RWPE2 (cell line): ENCODE results near the gene RNF128.
A peak's percentile ranks its signal among the peaks of the same experiment; 100 is the strongest.

ENCODE experiments used
- ATAC-seq: fragments of 200-7000 bp; cut with Tn5 transposase; 3 replicates; pipeline ENCODE4 v1.9.1; 2021; ENCODE audit warnings: low read depth
- DNase-seq: peaks from one replicate; pipeline ENCODE4 v3.0.0-alpha.2; 2020; ENCODE audit warnings: low spot score
- H3K27ac ChIP-seq: fragments of 450-650 bp; 2 replicates; pipeline ENCODE4 v1.5.1; 2017; ENCODE audit warnings: mild to moderate bottlenecking; ENCODE audit not compliant: poor library complexity, severe bottlenecking
- H3K27me3 ChIP-seq: fragments of 250-450 bp; sonication (Bioruptor Pico); 2 replicates; pipeline ENCODE4 v1.5.1; 2021; ENCODE audit warnings: mild to moderate bottlenecking, moderate library complexity; ENCODE audit not compliant: insufficient read depth, poor library complexity, severe bottlenecking
- H3K36me3 ChIP-seq: fragments of 250-450 bp; sonication (Bioruptor Pico); 2 replicates; pipeline ENCODE4 v1.5.1; 2020; ENCODE audit warnings: low read depth, mild to moderate bottlenecking, moderate library complexity
- H3K4me1 ChIP-seq: fragments of 250-450 bp; sonication (Bioruptor Pico); 2 replicates; pipeline ENCODE4 v1.5.1; 2021; ENCODE audit warnings: mild to moderate bottlenecking, moderate library complexity; ENCODE audit not compliant: insufficient read depth, poor library complexity, severe bottlenecking
- H3K4me3 ChIP-seq: fragments of 250-450 bp; sonication (Bioruptor Pico); 2 replicates; pipeline ENCODE4 v1.5.1; 2021; ENCODE audit warnings: mild to moderate bottlenecking, moderate library complexity; ENCODE audit not compliant: severe bottlenecking
- H3K9me3 ChIP-seq: fragments of 250-450 bp; sonication (Bioruptor Pico); 2 replicates; pipeline ENCODE4 v1.5.1; 2021; ENCODE audit warnings: mild to moderate bottlenecking, moderate library complexity; ENCODE audit not compliant: severe bottlenecking
- TF ChIP-seq, protein P1 (sequence below): fragments of 450-650 bp; IDR thresholded peaks from one replicate; pipeline ENCODE4 v1.5.1; 2017; ENCODE audit warnings: mild to moderate bottlenecking, moderate library complexity; ENCODE audit not compliant: poor library complexity, severe bottlenecking

The RNF128 gene

DNA sequence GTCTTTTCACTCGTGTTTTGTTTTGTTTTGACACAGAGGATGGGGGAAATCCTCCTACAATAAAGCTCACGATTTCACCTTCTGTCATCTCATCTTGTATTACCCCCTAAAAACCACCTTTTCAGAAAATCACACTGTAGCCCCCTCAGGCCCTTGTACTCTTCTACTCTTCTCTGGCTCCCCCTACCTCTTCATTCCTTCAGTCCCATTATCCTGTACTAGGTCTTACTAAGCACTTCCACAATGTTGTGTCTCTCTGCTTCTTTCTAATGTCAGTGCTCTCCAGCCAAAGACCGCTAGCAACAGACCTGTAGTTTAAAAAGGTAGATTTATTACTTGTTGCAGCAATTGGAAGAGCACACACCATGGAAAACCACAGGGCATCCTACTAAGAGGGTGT lies 30.0 kb upstream of the RNF128 start:
- Histone ChIP-seq H3K9me3 (no peaks in the 10 kb centered on the region), H3K4me1 (no peaks in the 10 kb centered on the region), H3K27me3 (no peaks in the 10 kb centered on the region), H3K4me3 (no peak overlapping the region), H3K27ac (no peak overlapping the region), H3K36me3 (no peaks in the 10 kb centered on the region)
- DNase-seq (no peak), ATAC-seq (no peak)
- TF ChIP-seq, protein P1, sequence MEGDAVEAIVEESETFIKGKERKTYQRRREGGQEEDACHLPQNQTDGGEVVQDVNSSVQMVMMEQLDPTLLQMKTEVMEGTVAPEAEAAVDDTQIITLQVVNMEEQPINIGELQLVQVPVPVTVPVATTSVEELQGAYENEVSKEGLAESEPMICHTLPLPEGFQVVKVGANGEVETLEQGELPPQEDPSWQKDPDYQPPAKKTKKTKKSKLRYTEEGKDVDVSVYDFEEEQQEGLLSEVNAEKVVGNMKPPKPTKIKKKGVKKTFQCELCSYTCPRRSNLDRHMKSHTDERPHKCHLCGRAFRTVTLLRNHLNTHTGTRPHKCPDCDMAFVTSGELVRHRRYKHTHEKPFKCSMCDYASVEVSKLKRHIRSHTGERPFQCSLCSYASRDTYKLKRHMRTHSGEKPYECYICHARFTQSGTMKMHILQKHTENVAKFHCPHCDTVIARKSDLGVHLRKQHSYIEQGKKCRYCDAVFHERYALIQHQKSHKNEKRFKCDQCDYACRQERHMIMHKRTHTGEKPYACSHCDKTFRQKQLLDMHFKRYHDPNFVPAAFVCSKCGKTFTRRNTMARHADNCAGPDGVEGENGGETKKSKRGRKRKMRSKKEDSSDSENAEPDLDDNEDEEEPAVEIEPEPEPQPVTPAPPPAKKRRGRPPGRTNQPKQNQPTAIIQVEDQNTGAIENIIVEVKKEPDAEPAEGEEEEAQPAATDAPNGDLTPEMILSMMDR: no peak

DNA sequence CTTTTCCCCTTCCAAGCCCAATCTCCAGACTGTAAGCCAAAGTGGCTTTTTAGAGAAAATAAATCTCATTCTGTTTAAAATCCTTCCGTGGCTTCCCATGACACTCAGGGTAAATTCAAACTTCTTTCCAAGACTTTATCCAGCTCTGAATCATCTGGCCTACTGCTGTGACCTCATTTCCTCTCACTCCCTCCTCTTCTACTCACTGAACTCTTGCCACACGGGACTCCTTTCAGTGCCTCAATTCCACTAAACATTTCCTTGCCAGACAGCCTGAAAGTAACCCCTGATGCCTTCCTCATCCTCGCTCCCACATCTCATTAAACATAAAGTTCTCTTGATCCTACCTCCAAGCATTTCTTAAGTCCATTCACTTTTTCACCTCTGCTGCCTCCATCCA lies 27.8 kb upstream of the RNF128 start:
- DNase-seq (no peak), ATAC-seq (0 out of 3 replicates have a peak, but pooled peaks have one; percentile 41)
- no peaks in the 10 kb centered on the region for H3K27me3 ChIP-seq
- H3K36me3 ChIP-seq: no peaks in the 10 kb centered on the region
- TF ChIP-seq, protein P1: no peak
- H3K9me3 ChIP-seq: no peaks in the 10 kb centered on the region
- no peaks in the 10 kb centered on the region for H3K4me1 ChIP-seq
- no peak overlapping the region for H3K27ac ChIP-seq
- H3K4me3 ChIP-seq: no peak overlapping the region

DNA sequence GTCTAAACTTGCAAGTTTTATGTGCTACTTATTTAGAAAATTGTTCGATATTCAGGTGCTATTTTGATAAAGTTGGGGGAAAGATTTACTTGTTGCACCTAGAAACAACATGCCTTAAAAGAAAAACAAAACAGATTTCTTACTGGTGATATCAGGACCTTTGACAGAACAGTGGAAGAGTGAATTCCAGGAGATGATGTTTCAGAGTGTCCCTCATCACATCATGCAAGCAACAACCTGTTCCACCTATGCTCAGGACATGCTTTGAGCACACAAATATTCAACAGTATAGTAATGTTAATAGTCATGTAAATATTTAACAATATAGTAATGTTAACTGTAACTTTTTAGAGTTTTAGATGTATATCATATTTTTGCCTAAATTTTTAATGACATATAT lies 23.9 kb upstream of the RNF128 start:
- Histone ChIP-seq H3K4me3 (no peak overlapping the region), H3K36me3 (no peaks in the 10 kb centered on the region), H3K9me3 (no peaks in the 10 kb centered on the region), H3K4me1 (no peaks in the 10 kb centered on the region), H3K27me3 (no peaks in the 10 kb centered on the region), H3K27ac (no peak overlapping the region)
- TF ChIP-seq, protein P1: no peak
- ATAC-seq: no peak
- DNase-seq: no peak

DNA sequence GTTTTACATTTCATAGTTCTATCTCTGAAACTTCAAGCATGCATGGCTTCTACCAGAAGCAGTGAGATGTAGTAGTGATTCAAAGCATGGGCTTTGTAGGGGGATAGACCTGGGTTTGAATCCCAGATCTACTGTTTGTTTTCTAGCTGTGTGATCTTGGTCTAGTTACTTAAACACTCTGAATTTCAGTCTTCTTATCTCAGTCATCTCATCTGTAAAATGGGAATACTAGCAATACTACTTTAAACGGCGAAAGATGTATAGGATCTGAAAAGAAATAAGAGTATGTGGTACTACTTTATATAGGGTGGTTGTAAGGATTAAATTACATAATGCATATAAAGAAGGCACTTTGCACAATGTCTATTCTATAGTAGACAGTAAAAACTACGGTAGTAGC lies 20.0 kb upstream of the RNF128 start:
- H3K36me3 ChIP-seq: no peaks in the 10 kb centered on the region
- no peak overlapping the region for H3K4me3 ChIP-seq
- no peaks in the 10 kb centered on the region for H3K9me3 ChIP-seq
- no peak overlapping the region for H3K27ac ChIP-seq
- ATAC-seq: no peak
- H3K27me3 ChIP-seq: no peaks in the 10 kb centered on the region
- H3K4me1 ChIP-seq: peaks cover 6% of the 10 kb centered on the region
- no peak for DNase-seq
- TF ChIP-seq, protein P1: no peak

DNA sequence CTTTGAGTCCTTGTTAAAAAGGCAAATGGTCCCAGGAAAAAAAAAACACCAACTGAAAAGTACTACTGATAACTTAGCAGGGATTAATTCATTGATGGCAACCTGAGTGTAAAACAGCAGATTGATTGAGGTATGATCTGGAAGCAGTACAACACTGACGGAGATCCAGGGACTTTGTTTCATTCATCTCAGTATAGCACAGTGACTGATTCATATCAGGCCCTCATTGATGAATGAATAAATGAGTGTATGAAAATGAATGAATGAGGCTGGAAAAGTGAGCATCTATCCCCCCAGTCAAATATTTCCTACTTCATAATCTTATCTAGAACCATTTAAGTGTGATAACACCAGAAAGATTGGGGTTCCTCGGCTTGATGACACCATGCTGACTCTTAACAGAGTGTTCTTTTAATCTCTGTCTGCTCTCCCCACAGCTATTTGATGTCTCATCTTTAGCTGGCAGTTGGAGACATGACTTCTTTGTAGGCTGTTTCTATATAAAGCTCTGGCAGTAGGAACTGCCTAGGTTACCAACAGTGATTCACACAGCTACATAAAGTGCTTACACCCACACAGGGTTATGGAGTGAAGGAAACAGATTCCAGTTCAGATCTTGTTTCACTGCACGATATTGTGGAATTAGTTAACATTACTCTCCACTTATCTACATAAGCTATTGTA lies 18.6 kb upstream of the RNF128 start:
- peak; percentile 100 for ATAC-seq
- peaks cover 6% of the 10 kb centered on the region for H3K4me1 ChIP-seq
- TF ChIP-seq, protein P1: no peak
- no peaks in the 10 kb centered on the region for H3K9me3 ChIP-seq
- H3K36me3 ChIP-seq: no peaks in the 10 kb centered on the region
- no peak overlapping the region for H3K27ac ChIP-seq
- H3K27me3 ChIP-seq: no peaks in the 10 kb centered on the region
- no peak for DNase-seq
- H3K4me3 ChIP-seq: no peak overlapping the region
